WI38 (cell line): ENCODE data around the gene EDEM3.
A peak's percentile ranks its signal among the peaks of the same experiment; 100 is the strongest.
"Not testable (repeated sequence)": the region's sequence is repeated elsewhere in the genome, so short reads cannot be mapped to it uniquely, and the experiment has no call there.

Experiments used
- H3K4me3 ChIP-seq: 2 replicates; pipeline ENCODE4 v1.5.1; 2011; ENCODE audit warnings: low read depth, mild to moderate bottlenecking, control low read depth, low read length
- TF ChIP-seq, protein P1 (sequence below): IDR thresholded peaks from 2 replicates; pipeline ENCODE4 v1.5.1; 2012; ENCODE audit warnings: low read depth, mild to moderate bottlenecking, control low read depth, low read length

The EDEM3 gene

DNA sequence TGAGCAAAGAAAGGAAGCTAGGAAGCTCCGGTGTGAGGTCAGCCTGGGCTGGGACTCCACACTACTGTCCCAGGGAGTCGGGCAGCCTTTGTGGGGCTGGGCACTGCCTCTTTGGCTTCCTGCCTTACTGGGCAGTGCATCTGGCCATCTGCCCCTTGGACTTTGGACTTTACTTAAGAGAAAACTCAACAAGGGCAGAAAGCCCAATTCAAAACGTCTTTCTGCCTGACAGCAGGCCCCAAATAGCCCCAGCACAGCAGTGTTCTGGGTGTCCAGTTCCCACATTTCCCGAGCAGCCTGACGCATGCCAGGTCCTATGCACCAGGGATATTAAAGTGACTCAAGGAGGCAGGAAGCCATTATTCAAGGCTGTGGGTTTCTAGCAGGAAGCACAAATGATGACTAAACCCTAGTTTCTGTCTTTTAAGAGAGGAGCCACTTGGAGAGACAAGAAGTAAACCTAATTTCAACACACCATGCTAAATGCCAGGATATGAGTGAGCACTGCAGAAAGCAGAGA lies 37.9 kb upstream of the EDEM3 start:
- TF ChIP-seq, protein P1, sequence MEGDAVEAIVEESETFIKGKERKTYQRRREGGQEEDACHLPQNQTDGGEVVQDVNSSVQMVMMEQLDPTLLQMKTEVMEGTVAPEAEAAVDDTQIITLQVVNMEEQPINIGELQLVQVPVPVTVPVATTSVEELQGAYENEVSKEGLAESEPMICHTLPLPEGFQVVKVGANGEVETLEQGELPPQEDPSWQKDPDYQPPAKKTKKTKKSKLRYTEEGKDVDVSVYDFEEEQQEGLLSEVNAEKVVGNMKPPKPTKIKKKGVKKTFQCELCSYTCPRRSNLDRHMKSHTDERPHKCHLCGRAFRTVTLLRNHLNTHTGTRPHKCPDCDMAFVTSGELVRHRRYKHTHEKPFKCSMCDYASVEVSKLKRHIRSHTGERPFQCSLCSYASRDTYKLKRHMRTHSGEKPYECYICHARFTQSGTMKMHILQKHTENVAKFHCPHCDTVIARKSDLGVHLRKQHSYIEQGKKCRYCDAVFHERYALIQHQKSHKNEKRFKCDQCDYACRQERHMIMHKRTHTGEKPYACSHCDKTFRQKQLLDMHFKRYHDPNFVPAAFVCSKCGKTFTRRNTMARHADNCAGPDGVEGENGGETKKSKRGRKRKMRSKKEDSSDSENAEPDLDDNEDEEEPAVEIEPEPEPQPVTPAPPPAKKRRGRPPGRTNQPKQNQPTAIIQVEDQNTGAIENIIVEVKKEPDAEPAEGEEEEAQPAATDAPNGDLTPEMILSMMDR: no peak
- H3K4me3 ChIP-seq: peak overlapping the region; percentile 20; the same call in 1 of the 2 replicates

DNA sequence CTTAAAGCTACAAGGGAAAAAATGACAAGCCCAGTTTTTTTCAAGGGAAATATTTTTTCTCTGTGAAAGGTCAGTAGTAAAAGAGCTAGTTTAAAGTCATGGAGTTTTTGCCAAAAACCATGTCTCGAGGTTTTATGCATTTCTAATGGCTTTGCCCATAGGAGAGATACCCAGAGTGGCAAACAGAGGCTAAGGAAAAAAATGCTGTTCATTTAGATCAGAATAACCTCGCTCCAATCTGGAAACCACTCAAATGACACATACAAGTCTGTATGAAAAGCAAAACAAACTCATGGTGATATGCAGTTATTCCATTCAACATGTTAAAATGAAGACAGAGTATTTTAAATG lies 36.9 kb upstream of the EDEM3 start:
- TF ChIP-seq, protein P1: no peak
- H3K4me3 ChIP-seq: no peak overlapping the region

- TF ChIP-seq, protein P1: no peak
- no peak overlapping the region for H3K4me3 ChIP-seq
These were observed 36.2 kb upstream of the EDEM3 start for GRCh38 chr1:184790642-184791549.

GRCh38 chr1:184789884-184790283 lies 35.2 kb upstream of the EDEM3 start:
- TF ChIP-seq, protein P1: no peak
- H3K4me3 ChIP-seq: no peak overlapping the region

GRCh38 chr1:184788970-184789369 lies 34.3 kb upstream of the EDEM3 start:
- H3K4me3 ChIP-seq: no peak overlapping the region
- TF ChIP-seq, protein P1: no peak

DNA sequence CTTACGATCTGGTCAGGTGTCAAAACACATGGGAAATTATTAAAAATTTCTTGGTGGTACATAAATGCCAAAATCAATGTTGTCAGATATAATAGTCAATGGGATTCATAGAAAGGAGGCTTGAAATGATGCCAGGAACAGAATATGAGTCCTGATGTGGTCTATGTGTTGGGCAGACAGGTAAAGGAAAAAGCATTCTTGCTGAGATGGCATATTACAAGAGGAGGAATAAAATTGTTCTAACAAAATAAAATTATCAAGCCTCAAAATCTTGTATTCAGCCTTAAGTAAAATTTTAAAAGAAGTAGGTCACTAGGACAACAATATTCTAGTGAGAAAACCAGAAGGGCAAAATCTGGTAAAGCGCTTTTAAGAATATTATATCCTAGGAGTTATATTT lies 30.9 kb upstream of the EDEM3 start:
- TF ChIP-seq, protein P1: no peak
- no peak overlapping the region for H3K4me3 ChIP-seq

GRCh38 chr1:184783723-184784122 lies 29.1 kb upstream of the EDEM3 start:
- H3K4me3 ChIP-seq: not testable (repeated sequence)
